Bronchial epithelial cell (primary cell): ENCODE results near the gene BAIAP3. TPM values are rescaled to one million over a fixed set of nuclear protein-coding genes. Genes with fewer than 3 reads are reported as not detected.
"Not testable (repeated sequence)": the region's sequence is repeated elsewhere in the genome, so short reads cannot be mapped to it uniquely, and the experiment has no call there.

Source experiments
- DNase-seq: peaks from one replicate; pipeline ENCODE4 v3.0.0-alpha.2; 2010; ENCODE audit warnings: low read depth
- FAIRE-seq: peaks from 2 replicates; lab custom pipeline; 2011; peaks lifted over from hg19 to GRCh38; lab: Jason Lieb, UNC
- H3K27me3 ChIP-seq: 2 replicates; pipeline ENCODE4 v1.5.1; 2011; ENCODE audit warnings: low read length; ENCODE audit not compliant: control insufficient read depth, insufficient read depth
- H3K36me3 ChIP-seq: 2 replicates; pipeline ENCODE4 v1.5.1; 2011; ENCODE audit warnings: low read length; ENCODE audit not compliant: control insufficient read depth, insufficient read depth
- H3K4me3 ChIP-seq: 2 replicates; pipeline ENCODE4 v1.5.1; 2011; ENCODE audit warnings: mild to moderate bottlenecking, low read depth, low read length, control low read depth
- CTCF ChIP-seq: IDR thresholded peaks from 2 replicates; pipeline ENCODE4 v1.5.1; 2011; ENCODE audit warnings: mild to moderate bottlenecking, moderate library complexity, low read length, control low read depth, inconsistent platforms; ENCODE audit not compliant: insufficient read depth, severe bottlenecking
- total RNA-seq: library from RNA; depleted of rRNA; stranded (reverse); fragments of >200 nt; gene quantifications from 2 replicates; pipeline ENCODE4 v1.2.1, GENCODE V29; 2014

The BAIAP3 gene
- total RNA-seq, 1 donor from 2014 or later = 0.26 TPM

- peaks cover 13% of the 10 kb centered on the region for H3K27me3 ChIP-seq
- no peak overlapping the region for H3K4me3 ChIP-seq
- H3K36me3 ChIP-seq = no peaks in the 10 kb centered on the region
- no peak for FAIRE-seq
- no peak for DNase-seq
- TF ChIP-seq CTCF = no peak
Measured at GRCh38 chr16:1293921-1294656, 39.4 kb upstream of the BAIAP3 start.

GRCh38 chr16:1295465-1295864 is 38.0 kb upstream of the BAIAP3 start:
- no peak for TF ChIP-seq CTCF
- FAIRE-seq (no peak), DNase-seq (peak; percentile 33)
- Histone ChIP-seq H3K36me3 (no peaks in the 10 kb centered on the region), H3K4me3 (no peak overlapping the region), H3K27me3 (peaks cover 4% of the 10 kb centered on the region)

- DNase-seq, H3K4me3 ChIP-seq, H3K36me3 ChIP-seq, FAIRE-seq, H3K27me3 ChIP-seq: not testable (repeated sequence)
Measured at GRCh38 chr16:1296688-1297017, 36.8 kb upstream of the BAIAP3 start.

GRCh38 chr16:1297018-1297696 is 36.3 kb upstream of the BAIAP3 start:
- TF ChIP-seq CTCF = no peak
- H3K36me3 ChIP-seq = no peaks in the 10 kb centered on the region
- peaks cover 2% of the 10 kb centered on the region for H3K27me3 ChIP-seq
- FAIRE-seq = no peak
- DNase-seq = peak; percentile 92
- H3K4me3 ChIP-seq = no peak overlapping the region

GRCh38 chr16:1298406-1298805 is 35.0 kb upstream of the BAIAP3 start:
- H3K27me3 ChIP-seq = peaks cover 2% of the 10 kb centered on the region
- DNase-seq (no peak), FAIRE-seq (no peak)
- no peaks in the 10 kb centered on the region for H3K36me3 ChIP-seq
- TF ChIP-seq CTCF = no peak
- H3K4me3 ChIP-seq = no peak overlapping the region

- Histone ChIP-seq H3K4me3 (no peak overlapping the region), H3K27me3 (peaks cover 2% of the 10 kb centered on the region), H3K36me3 (no peaks in the 10 kb centered on the region)
- DNase-seq = no peak
- TF ChIP-seq CTCF = no peak
- no peak for FAIRE-seq
Measured at GRCh38 chr16:1299012-1299867, 34.2 kb upstream of the BAIAP3 start.
